HepG2 (cell line): ENCODE data around the gene MND1. TPM values are rescaled to one million over a fixed set of nuclear protein-coding genes. Genes with fewer than 3 reads are reported as not detected.

Experiments
- ATAC-seq: fragments of 200-7000 bp; cut with Tn5 transposase; 3 replicates; pipeline ENCODE4 v1.9.1; 2020; ENCODE audit warnings: mild to moderate bottlenecking, moderate library complexity
- BruUV-seq: library from RNA; stranded (reverse); fragments of 400-500 nt; replicated peaks from 2 replicates; lab custom pipeline; 2021; lab: Mats Ljungman, UMichigan
- CTCF ChIA-PET: fragments of 300-600 bp; formaldehyde crosslinking; extraction: SDS; loops from one replicate; lab custom pipeline; 2021; ENCODE audit warnings: low total read pairs, inconsistent platforms, low intra/inter-chr PET ratio; lab: Yijun Ruan, JAX
- POLR2A ChIA-PET: fragments of 350-600 bp; sonication (Branson Sonifier 250); formaldehyde crosslinking; loops from one replicate; lab custom pipeline; 2020; ENCODE audit warnings: antibody characterized with exemption, inconsistent platforms; lab: Yijun Ruan, JAX
- DNase-seq: peaks from one replicate; pipeline ENCODE4 v3.0.0-alpha.2; 2015; ENCODE audit warnings: low spot score
- FAIRE-seq: peaks from 3 replicates; lab custom pipeline; 2011; peaks lifted over from hg19 to GRCh38; lab: Jason Lieb, UNC
- H2AFZ ChIP-seq: one replicate; pipeline ENCODE4 v1.6.1; 2011; ENCODE audit warnings: low read length, inconsistent platforms
- H3K27ac ChIP-seq: fragments of 300-600 bp; 3 replicates; pipeline ENCODE4 v1.8.0; 2011; ENCODE audit warnings: mixed run types, mild to moderate bottlenecking, mixed read lengths, low read length, inconsistent platforms; ENCODE audit not compliant: insufficient read depth; ENCODE audit errors: extremely low read length
- H3K27me3 ChIP-seq, 2 experiments: fragments of 200-600 bp in 1 of 2; 2 replicates in 1 of 2; 3 replicates in 1 of 2; pipeline versions ENCODE4 v1.6.0 to v1.8.0; 2011; ENCODE audit warnings: low read length in 2 of 2, mild to moderate bottlenecking in 2 of 2, moderate library complexity in 2 of 2, inconsistent platforms in 1 of 2; ENCODE audit not compliant: insufficient read depth in 2 of 2, control insufficient read depth in 1 of 2
- H3K36me3 ChIP-seq, 2 experiments: fragments of 200-600 bp in 1 of 2; replicated peaks in 1 of 2; 2 replicates in 1 of 2; 3 replicates in 1 of 2; pipeline versions ENCODE4 v1.5.1 to v1.8.0; 2011; ENCODE audit warnings: low read length in 2 of 2, inconsistent platforms in 1 of 2; ENCODE audit not compliant: insufficient read depth in 2 of 2, control insufficient read depth in 1 of 2
- H3K4me1 ChIP-seq: 2 replicates; pipeline ENCODE4 v1.5.1; 2012; ENCODE audit warnings: low read length, inconsistent platforms; ENCODE audit not compliant: insufficient read depth
- H3K4me2 ChIP-seq: 2 replicates; pipeline ENCODE4 v1.6.0; 2011; ENCODE audit warnings: low read depth, low read length, inconsistent platforms
- H3K4me3 ChIP-seq, 3 experiments: fragments of 200-600 bp in 1 of 3; sonication (generic), shearing (Covaris generic) in 1 of 3; replicated peaks in 1 of 3; 2 replicates each; pipeline ENCODE4 v1.5.1; 2011 to 2016; ENCODE audit warnings: low read length in 3 of 3, inconsistent platforms in 2 of 3, low read depth in 2 of 3, mild to moderate bottlenecking in 2 of 3, control low read depth in 1 of 3, mixed read lengths in 1 of 3; ENCODE audit not compliant: insufficient read depth in 1 of 3
- H3K79me2 ChIP-seq: one replicate; pipeline ENCODE4 v1.6.1; 2011; ENCODE audit warnings: low read length, inconsistent platforms; ENCODE audit not compliant: insufficient read depth
- H3K9ac ChIP-seq: 2 replicates; pipeline ENCODE4 v1.6.0; 2011; ENCODE audit warnings: mild to moderate bottlenecking, low read depth, low read length, inconsistent platforms; ENCODE audit not compliant: insufficient read depth
- H3K9me3 ChIP-seq: 2 replicates; pipeline ENCODE4 v1.5.1; 2012; ENCODE audit warnings: mild to moderate bottlenecking, low read length
- H4K20me1 ChIP-seq: 2 replicates; pipeline ENCODE4 v1.6.0; 2011; ENCODE audit warnings: inconsistent platforms, mild to moderate bottlenecking, low read length, moderate library complexity; ENCODE audit not compliant: insufficient read depth
- GABPB1 ChIP-seq: IDR thresholded peaks from 2 replicates; pipeline ENCODE4 v1.6.1; 2016; ENCODE audit warnings: mild to moderate bottlenecking, missing genetic modification reagents, moderate library complexity, missing compliant biosample characterization
- GATAD1 ChIP-seq: IDR thresholded peaks from 2 replicates; pipeline ENCODE4 v1.6.1; 2016; ENCODE audit warnings: missing genetic modification reagents, missing compliant biosample characterization
- KLF16 ChIP-seq, 2 experiments: sonication (generic) in 1 of 2; formaldehyde crosslinking in 1 of 2; IDR thresholded peaks; 2 replicates each; pipeline versions ENCODE4 v1.6.1 to v1.8.0; 2016 to 2023; ENCODE audit warnings: missing genetic modification reagents in 2 of 2, missing compliant biosample characterization in 1 of 2
- MTF1 ChIP-seq: sonication (generic); formaldehyde crosslinking; IDR thresholded peaks from 2 replicates; pipeline ENCODE4 v1.5.0; 2020; ENCODE audit warnings: missing genetic modification reagents
- ZNF260 ChIP-seq: sonication (generic); formaldehyde crosslinking; IDR thresholded peaks from 2 replicates; pipeline ENCODE4 v1.4.0; 2020; ENCODE audit warnings: missing genetic modification reagents, low read depth, mild to moderate bottlenecking, borderline replicate concordance
- ZNF331 ChIP-seq: sonication (generic); formaldehyde crosslinking; IDR thresholded peaks from 2 replicates; pipeline ENCODE4 v1.4.0; 2020; ENCODE audit warnings: missing genetic modification reagents
- WGBS: methylation state at CpG from one replicate; pipeline ENCODE4 v1.1.6; 2017; ENCODE audit warnings: low lambda C conversion rate; 5-methylcytosine and 5-hydroxymethylcytosine counted together
- in situ Hi-C: cut with HindIII; loops from 2 replicates; pipeline ENCODE4 v1.10.0; 2017; ENCODE audit warnings: low pct_unique_long_range_greater_than_20kb; ENCODE audit not compliant: extremely low pct_ligation_motif_present
- intact Hi-C: fragments of 100-400 bp; cut with micrococcal nuclease; formaldehyde crosslinking; loops from one replicate; pipeline ENCODE4 v1.10.0; 2022; ENCODE audit not compliant: unreplicated experiment
- polyA plus RNA-seq, 8 experiments: library from polyadenylated mRNA; depleted of rRNA in 3 of 8; stranded (reverse) in 7 of 8; unstranded in 1 of 8; fragments of >200 nt; fragmentation: Illumina TruSeq in 4 of 8; extraction: Trizol in 4 of 8; gene quantifications; 2 replicates each; pipeline versions ENCODE4 v1.2.1 to v1.2.3, GENCODE V29; 2011 to 2016; ENCODE audit warnings: low read depth in 4 of 8, missing spikeins in 1 of 8, mixed read lengths in 1 of 8; ENCODE audit not compliant: insufficient read depth in 1 of 8
- total RNA-seq, 5 experiments: library from RNA; depleted of rRNA; stranded (reverse); fragments of >200 nt; fragmentation: Illumina TruSeq; extraction: Trizol; gene quantifications; 2 replicates each; pipeline ENCODE4 v1.2.3, GENCODE V29; 2016; ENCODE audit warnings: low read depth in 1 of 5
- TF ChIP-seq, protein P1 (sequence below): sonication (generic); formaldehyde crosslinking; IDR thresholded peaks from 2 replicates; pipeline ENCODE4 v1.8.1; 2023; ENCODE audit warnings: mild to moderate bottlenecking, missing genetic modification reagents

MND1 gene
- total and polyA plus RNA-seq, 2 of the 13 experiments (the other 11 are each of a cell fraction or from before 2014, with no cell fraction given): 4.8 to 30.7 TPM

DNA sequence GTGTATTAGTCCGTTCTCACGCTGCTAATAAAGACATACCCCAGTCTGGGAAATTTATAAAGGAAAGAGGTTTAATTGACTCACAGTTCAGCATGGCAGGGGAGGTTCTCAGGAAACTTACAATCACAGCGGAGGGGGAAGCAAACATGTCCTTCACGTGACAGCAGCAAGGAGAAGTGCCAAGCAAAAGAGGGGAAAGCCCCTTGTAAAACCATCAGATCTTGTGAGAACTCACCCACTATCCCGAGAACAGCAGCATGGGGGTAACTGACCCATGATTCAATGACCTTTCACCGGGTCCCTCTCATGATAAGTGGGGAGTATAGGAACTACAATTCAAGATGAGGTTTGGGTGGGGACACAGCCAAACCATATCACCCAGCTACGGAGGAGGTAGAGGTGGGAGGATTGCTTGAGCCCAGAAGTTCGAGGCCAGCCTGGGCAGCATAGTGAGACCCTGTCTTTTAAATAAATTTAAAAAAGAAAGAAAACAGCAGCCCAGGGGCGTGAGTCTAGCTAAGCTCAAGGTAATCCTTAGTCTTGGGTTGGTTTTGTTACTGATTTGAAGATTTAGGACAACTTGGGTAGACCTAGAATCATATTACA lies 75.3 kb downstream of the MND1 start:
- DNase-seq: no peak
- Histone ChIP-seq H3K9ac (no peak overlapping the region), H3K36me3 (no peaks in the 10 kb centered on the region), H3K9me3 (no peaks in the 10 kb centered on the region), H3K79me2 (no peaks in the 10 kb centered on the region), H3K4me1 (no peaks in the 10 kb centered on the region), H3K4me3 (no peak overlapping the region), H3K27ac (no peak overlapping the region), H3K4me2 (no peak overlapping the region)
- ATAC-seq: no peak
- in situ Hi-C loops: no loop called here
- FAIRE-seq: no peak
- TF ChIP-seq KLF16 (CRISPR knock-in tag; IDR thresholded peaks at IDR 0.05): no peak
- TF ChIP-seq GATAD1 (CRISPR knock-in tag): no peak
- no peak for TF ChIP-seq ZNF331
- TF ChIP-seq, all 625 proteins: peak for 0
- POLR2A ChIA-PET: no interaction called here
- intact Hi-C loops: no loop called here
- no peaks in the 10 kb centered on the region for H3K27me3 ChIP-seq
- H4K20me1 ChIP-seq: no peaks in the 10 kb centered on the region
- CTCF ChIA-PET: no interaction called here
- no TSS peak for BruUV-seq
- WGBS: 55% methylated on average over 9 of the region's 9 CpGs
- H2AFZ ChIP-seq: no peak overlapping the region

DNA sequence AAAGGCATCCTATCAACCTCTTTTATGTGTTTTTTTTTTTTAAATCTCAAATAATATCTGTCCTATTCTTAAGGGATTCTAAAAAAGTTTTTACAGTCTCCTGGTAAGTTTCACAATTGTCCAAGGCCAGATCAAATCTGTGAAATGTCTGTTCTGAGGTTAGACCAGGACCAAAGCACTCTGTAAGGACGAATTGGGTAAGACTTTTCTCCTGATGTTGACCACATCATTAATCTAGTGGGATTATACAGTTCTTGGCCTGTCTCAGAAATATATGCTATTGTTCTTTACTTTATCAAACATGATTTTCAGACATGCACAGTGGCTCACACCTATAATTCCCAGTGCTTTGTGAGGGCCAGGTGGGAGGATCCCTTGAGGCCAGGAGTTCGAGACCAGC lies 75.9 kb downstream of the MND1 start:
- no peak for DNase-seq
- TF ChIP-seq GABPB1 (no peak), MTF1 (CRISPR knock-in tag) (no peak), ZNF260 (no peak)
- TF ChIP-seq, protein P1, sequence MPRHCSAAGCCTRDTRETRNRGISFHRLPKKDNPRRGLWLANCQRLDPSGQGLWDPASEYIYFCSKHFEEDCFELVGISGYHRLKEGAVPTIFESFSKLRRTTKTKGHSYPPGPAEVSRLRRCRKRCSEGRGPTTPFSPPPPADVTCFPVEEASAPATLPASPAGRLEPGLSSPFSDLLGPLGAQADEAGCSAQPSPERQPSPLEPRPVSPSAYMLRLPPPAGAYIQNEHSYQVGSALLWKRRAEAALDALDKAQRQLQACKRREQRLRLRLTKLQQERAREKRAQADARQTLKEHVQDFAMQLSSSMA (CRISPR knock-in tag): no peak
- H3K27ac ChIP-seq: no peak overlapping the region
- no peaks in the 10 kb centered on the region for H3K4me1 ChIP-seq
- H3K4me2 ChIP-seq: no peak overlapping the region
- no peaks in the 10 kb centered on the region for H3K27me3 ChIP-seq
- H3K9me3 ChIP-seq: no peaks in the 10 kb centered on the region
- BruUV-seq: no TSS peak
- ATAC-seq: no peak
- no peak for FAIRE-seq
- intact Hi-C loops (no loop called here), in situ Hi-C loops (no loop called here)
- no peaks in the 10 kb centered on the region for H4K20me1 ChIP-seq
- CTCF ChIA-PET: no interaction called here
- no peak overlapping the region for H2AFZ ChIP-seq
- H3K36me3 ChIP-seq: no peaks in the 10 kb centered on the region
- POLR2A ChIA-PET: no interaction called here
- no peaks in the 10 kb centered on the region for H3K79me2 ChIP-seq
- H3K4me3 ChIP-seq: no peak overlapping the region
- 65% methylated on average over 2 of the region's 2 CpGs for WGBS
- no peak overlapping the region for H3K9ac ChIP-seq
